Bronchial epithelial cell (primary cell): Measurements from ENCODE around the gene FOXD2. TPM values are rescaled to one million over a fixed set of nuclear protein-coding genes. Genes with fewer than 3 reads are reported as not detected.

Source experiments
- DNase-seq: peaks from one replicate; pipeline ENCODE4 v3.0.0-alpha.2; 2010; ENCODE audit warnings: low read depth
- FAIRE-seq: peaks from 2 replicates; lab custom pipeline; 2011; peaks lifted over from hg19 to GRCh38; lab: Jason Lieb, UNC
- H3K27me3 ChIP-seq: 2 replicates; pipeline ENCODE4 v1.5.1; 2011; ENCODE audit warnings: low read length; ENCODE audit not compliant: control insufficient read depth, insufficient read depth
- H3K36me3 ChIP-seq: 2 replicates; pipeline ENCODE4 v1.5.1; 2011; ENCODE audit warnings: low read length; ENCODE audit not compliant: control insufficient read depth, insufficient read depth
- H3K4me3 ChIP-seq: 2 replicates; pipeline ENCODE4 v1.5.1; 2011; ENCODE audit warnings: mild to moderate bottlenecking, low read depth, low read length, control low read depth
- total RNA-seq: library from RNA; depleted of rRNA; stranded (reverse); fragments of >200 nt; gene quantifications from 2 replicates; pipeline ENCODE4 v1.2.1, GENCODE V29; 2014
- TF ChIP-seq, protein P1 (sequence below): IDR thresholded peaks from 2 replicates; pipeline ENCODE4 v1.5.1; 2011; ENCODE audit warnings: mild to moderate bottlenecking, moderate library complexity, low read length, control low read depth, inconsistent platforms; ENCODE audit not compliant: insufficient read depth, severe bottlenecking

The FOXD2 gene
- total RNA-seq, 1 donor from 2014 or later: not detected

- FAIRE-seq (no peak), DNase-seq (peak; percentile 31)
- Histone ChIP-seq H3K4me3 (no peak overlapping the region), H3K36me3 (no peaks in the 10 kb centered on the region), H3K27me3 (no peaks in the 10 kb centered on the region)
- TF ChIP-seq, protein P1, sequence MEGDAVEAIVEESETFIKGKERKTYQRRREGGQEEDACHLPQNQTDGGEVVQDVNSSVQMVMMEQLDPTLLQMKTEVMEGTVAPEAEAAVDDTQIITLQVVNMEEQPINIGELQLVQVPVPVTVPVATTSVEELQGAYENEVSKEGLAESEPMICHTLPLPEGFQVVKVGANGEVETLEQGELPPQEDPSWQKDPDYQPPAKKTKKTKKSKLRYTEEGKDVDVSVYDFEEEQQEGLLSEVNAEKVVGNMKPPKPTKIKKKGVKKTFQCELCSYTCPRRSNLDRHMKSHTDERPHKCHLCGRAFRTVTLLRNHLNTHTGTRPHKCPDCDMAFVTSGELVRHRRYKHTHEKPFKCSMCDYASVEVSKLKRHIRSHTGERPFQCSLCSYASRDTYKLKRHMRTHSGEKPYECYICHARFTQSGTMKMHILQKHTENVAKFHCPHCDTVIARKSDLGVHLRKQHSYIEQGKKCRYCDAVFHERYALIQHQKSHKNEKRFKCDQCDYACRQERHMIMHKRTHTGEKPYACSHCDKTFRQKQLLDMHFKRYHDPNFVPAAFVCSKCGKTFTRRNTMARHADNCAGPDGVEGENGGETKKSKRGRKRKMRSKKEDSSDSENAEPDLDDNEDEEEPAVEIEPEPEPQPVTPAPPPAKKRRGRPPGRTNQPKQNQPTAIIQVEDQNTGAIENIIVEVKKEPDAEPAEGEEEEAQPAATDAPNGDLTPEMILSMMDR: no peak
Measured at GRCh38 chr1:47403321-47403910, 34.4 kb upstream of the FOXD2 start.

- H3K4me3 ChIP-seq: no peak overlapping the region
- no peaks in the 10 kb centered on the region for H3K36me3 ChIP-seq
- FAIRE-seq (no peak), DNase-seq (no peak)
- H3K27me3 ChIP-seq: no peaks in the 10 kb centered on the region
- TF ChIP-seq, protein P1: no peak
Measured at GRCh38 chr1:47405697-47406096, 32.1 kb upstream of the FOXD2 start.

DNA sequence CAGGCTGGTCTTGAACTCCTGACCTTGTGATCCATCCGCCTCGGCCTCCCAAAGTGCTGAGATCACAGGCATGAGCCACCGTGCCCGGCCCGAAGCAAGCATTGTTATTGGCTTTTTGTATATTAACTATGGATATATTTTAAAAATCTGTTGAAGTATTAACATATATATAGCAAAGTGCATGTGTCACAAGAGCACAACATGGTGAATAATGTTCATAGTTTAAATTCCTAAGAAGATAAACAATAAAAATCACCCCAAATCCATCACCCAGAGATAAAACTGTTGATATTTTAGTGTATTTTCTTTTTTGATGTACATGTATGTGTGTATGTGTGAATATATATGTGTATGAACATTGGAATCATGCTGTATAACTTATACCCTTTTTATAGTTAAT lies 30.9 kb upstream of the FOXD2 start:
- TF ChIP-seq, protein P1: no peak

GRCh38 chr1:47407481-47407880 lies 30.4 kb upstream of the FOXD2 start:
- Histone ChIP-seq H3K27me3 (no peaks in the 10 kb centered on the region), H3K4me3 (no peak overlapping the region), H3K36me3 (no peaks in the 10 kb centered on the region)
- TF ChIP-seq, protein P1: no peak
- DNase-seq (peak; percentile 69), FAIRE-seq (no peak)

More for the DNA sequence above, 30.9 kb upstream of the FOXD2 start:
- no peak for DNase-seq
- Histone ChIP-seq H3K27me3 (no peaks in the 10 kb centered on the region), H3K36me3 (no peaks in the 10 kb centered on the region), H3K4me3 (no peak overlapping the region)
- no peak for FAIRE-seq

GRCh38 chr1:47409311-47410067 lies 28.4 kb upstream of the FOXD2 start:
- peak; percentile 83 for FAIRE-seq
- H3K4me3 ChIP-seq: no peak overlapping the region
- H3K27me3 ChIP-seq: no peaks in the 10 kb centered on the region
- DNase-seq: peak; percentile 90
- TF ChIP-seq, protein P1: no peak
- H3K36me3 ChIP-seq: no peaks in the 10 kb centered on the region

DNA sequence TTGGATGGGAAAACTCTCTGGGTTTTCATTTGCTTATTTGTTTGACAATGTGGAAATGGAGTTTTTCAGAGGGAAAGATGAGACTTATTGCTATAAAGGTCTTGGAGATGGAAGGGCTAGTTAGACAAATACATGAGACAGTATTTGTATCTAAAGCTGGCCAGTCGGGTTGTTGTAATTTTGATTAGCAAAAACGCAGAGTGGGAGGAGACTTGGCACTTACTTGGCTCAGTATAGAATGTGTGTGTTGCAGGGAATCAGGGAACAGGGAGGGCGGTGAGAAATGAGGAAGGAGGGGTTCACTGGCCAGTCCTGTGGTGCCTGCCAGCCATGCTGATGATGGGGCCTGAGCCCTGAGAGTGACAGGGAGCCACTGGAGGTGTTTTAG lies 27.8 kb upstream of the FOXD2 start:
- TF ChIP-seq, protein P1: no peak
- H3K36me3 ChIP-seq: no peaks in the 10 kb centered on the region
- FAIRE-seq: no peak
- H3K4me3 ChIP-seq: no peak overlapping the region
- no peaks in the 10 kb centered on the region for H3K27me3 ChIP-seq
- no peak for DNase-seq
